IMR-90 (cell line): ENCODE measurements around the gene APIP. TPM values are rescaled to one million over a fixed set of nuclear protein-coding genes. Genes with fewer than 3 reads are reported as not detected.

Experiments used
- ATAC-seq: fragments of 200-7000 bp; cut with Tn5 transposase; 2 replicates; pipeline ENCODE4 v1.9.1; 2020; ENCODE audit warnings: low read depth, mild to moderate bottlenecking, moderate library complexity
- BruUV-seq: library from RNA; stranded (reverse); fragments of 400-500 nt; replicated peaks from 2 replicates; lab custom pipeline; 2021; lab: Mats Ljungman, UMichigan
- CTCF ChIA-PET: fragments of 300-600 bp; formaldehyde crosslinking; extraction: SDS; loops from one replicate; lab custom pipeline; 2021; ENCODE audit warnings: antibody characterized with exemption; lab: Yijun Ruan, JAX
- POLR2A ChIA-PET: fragments of 300-600 bp; sonication (Branson Sonifier 250); formaldehyde crosslinking; loops from one replicate; lab custom pipeline; 2022; ENCODE audit warnings: antibody characterized with exemption; ENCODE audit not compliant: unreplicated experiment; lab: Charles Lee
- DNase-seq: peaks from one replicate; pipeline ENCODE4 v3.0.0; 2013
- H2AFZ ChIP-seq: replicated peaks from 2 replicates; pipeline ENCODE3; 2013; ENCODE audit warnings: low read length, mild to moderate bottlenecking; ENCODE audit not compliant: poor library complexity
- H2AK5ac ChIP-seq: 2 replicates; pipeline ENCODE4 v1.6.1; 2013; ENCODE audit warnings: low read depth, low read length, inconsistent platforms
- H2AK9ac ChIP-seq: replicated peaks from 2 replicates; pipeline ENCODE3; 2013; ENCODE audit warnings: mild to moderate bottlenecking, low read depth, low read length, moderate library complexity; ENCODE audit not compliant: poor library complexity
- H2BK120ac ChIP-seq: 2 replicates; pipeline ENCODE4 v1.6.1; 2013; ENCODE audit warnings: low read depth, low read length, inconsistent platforms
- H2BK15ac ChIP-seq: 3 replicates; pipeline ENCODE4 v1.6.1; 2013; ENCODE audit warnings: low read depth, low read length, inconsistent platforms
- H2BK20ac ChIP-seq: 2 replicates; pipeline ENCODE4 v1.6.1; 2013; ENCODE audit warnings: low read depth, mild to moderate bottlenecking, inconsistent platforms, low read length, moderate library complexity
- H2BK5ac ChIP-seq: 2 replicates; pipeline ENCODE4 v1.6.1; 2013; ENCODE audit warnings: mild to moderate bottlenecking, low read depth, low read length, inconsistent platforms; ENCODE audit not compliant: poor library complexity, severe bottlenecking
- H3K14ac ChIP-seq: replicated peaks from 2 replicates; pipeline ENCODE4 v1.6.1; 2013; ENCODE audit warnings: low read depth, low read length, inconsistent platforms
- H3K18ac ChIP-seq: 2 replicates; pipeline ENCODE4 v1.6.1; 2013; ENCODE audit warnings: low read depth, low read length, control low read depth
- H3K23ac ChIP-seq: 2 replicates; pipeline ENCODE4 v1.6.1; 2013; ENCODE audit warnings: low read depth, low read length, inconsistent platforms
- H3K27ac ChIP-seq: 2 replicates; pipeline ENCODE4 v1.5.1; 2013; ENCODE audit warnings: mild to moderate bottlenecking, control low read depth, low read length; ENCODE audit not compliant: insufficient read depth
- H3K27me3 ChIP-seq: 2 replicates; pipeline ENCODE4 v1.6.1; 2013; ENCODE audit warnings: low read length; ENCODE audit not compliant: control insufficient read depth, insufficient read depth
- H3K36me3 ChIP-seq: 2 replicates; pipeline ENCODE4 v1.6.1; 2013; ENCODE audit warnings: low read length, mixed read lengths; ENCODE audit not compliant: control insufficient read depth, insufficient read depth
- H3K4ac ChIP-seq: 2 replicates; pipeline ENCODE4 v1.6.1; 2013; ENCODE audit warnings: low read depth, low read length, inconsistent platforms
- H3K4me1 ChIP-seq: 2 replicates; pipeline ENCODE4 v1.6.1; 2013; ENCODE audit warnings: low read length, mixed read lengths; ENCODE audit not compliant: control insufficient read depth, insufficient read depth
- H3K4me2 ChIP-seq: 2 replicates; pipeline ENCODE4 v1.6.1; 2013; ENCODE audit warnings: low read depth, mild to moderate bottlenecking, control low read depth, low read length, moderate library complexity
- H3K4me3 ChIP-seq: 2 replicates; pipeline ENCODE4 v1.5.1; 2013; ENCODE audit warnings: low read depth, mild to moderate bottlenecking, control low read depth, low read length, moderate library complexity; ENCODE audit not compliant: insufficient read depth
- H3K56ac ChIP-seq: 2 replicates; pipeline ENCODE4 v1.6.1; 2013; ENCODE audit warnings: low read length, inconsistent platforms; ENCODE audit not compliant: insufficient read depth; ENCODE audit errors: extremely low read depth
- H3K79me1 ChIP-seq, 2 experiments: 2 replicates each; pipeline ENCODE4 v1.6.1; 2013; ENCODE audit warnings: low read length in 2 of 2, inconsistent platforms in 1 of 2, low read depth in 1 of 2
- H3K9ac ChIP-seq: 2 replicates; pipeline ENCODE4 v1.6.1; 2013; ENCODE audit warnings: low read depth, low read length, control low read depth
- H3K9me1 ChIP-seq: 2 replicates; pipeline ENCODE4 v1.6.1; 2013; ENCODE audit warnings: low read length, inconsistent platforms; ENCODE audit not compliant: insufficient read depth
- H3K9me3 ChIP-seq: 2 replicates; pipeline ENCODE4 v1.6.1; 2013; ENCODE audit warnings: low read length; ENCODE audit not compliant: control insufficient read depth, insufficient read depth
- H4K20me1 ChIP-seq: 2 replicates; pipeline ENCODE4 v1.6.1; 2013; ENCODE audit warnings: low read length, inconsistent platforms; ENCODE audit not compliant: insufficient read depth
- H4K5ac ChIP-seq: 2 replicates; pipeline ENCODE4 v1.6.1; 2013; ENCODE audit warnings: mild to moderate bottlenecking, low read depth, low read length, control low read depth
- H4K8ac ChIP-seq, 2 experiments: 2 replicates each; pipeline ENCODE4 v1.6.1; 2013; ENCODE audit warnings: low read depth in 2 of 2, low read length in 2 of 2, control low read depth in 1 of 2, inconsistent platforms in 1 of 2
- H4K91ac ChIP-seq: 2 replicates; pipeline ENCODE4 v1.6.1; 2013; ENCODE audit warnings: low read depth, low read length, inconsistent platforms; ENCODE audit not compliant: insufficient read depth
- BHLHE40 ChIP-seq: fragments of 150-350 bp; IDR thresholded peaks from 2 replicates; pipeline ENCODE4 v1.6.1; 2016; ENCODE audit warnings: mild to moderate bottlenecking, low read depth, low read length
- CEBPB ChIP-seq: IDR thresholded peaks from 2 replicates; pipeline ENCODE4 v1.6.1; 2012; ENCODE audit warnings: low read depth, low read length, improper control_type of control experiment
- CHD1 ChIP-seq: IDR thresholded peaks from 2 replicates; pipeline ENCODE4 v1.6.1; 2012; ENCODE audit warnings: low read depth, low read length, improper control_type of control experiment
- FOS ChIP-seq: fragments of 150-350 bp; IDR thresholded peaks from 2 replicates; pipeline ENCODE4 v1.6.1; 2016; ENCODE audit warnings: low read depth, low read length
- MAFK ChIP-seq: IDR thresholded peaks from 2 replicates; pipeline ENCODE4 v1.6.1; 2012; ENCODE audit warnings: low read depth, low read length, improper control_type of control experiment
- MAZ ChIP-seq: IDR thresholded peaks from 2 replicates; pipeline ENCODE4 v1.6.1; 2012; ENCODE audit warnings: low read depth, mild to moderate bottlenecking, low read length, improper control_type of control experiment, moderate library complexity, borderline replicate concordance
- MXI1 ChIP-seq: IDR thresholded peaks from 2 replicates; pipeline ENCODE4 v1.6.1; 2012; ENCODE audit warnings: low read depth, mild to moderate bottlenecking, low read length, moderate library complexity, borderline replicate concordance
- NFE2L2 ChIP-seq: fragments of 150-350 bp; IDR thresholded peaks from 2 replicates; pipeline ENCODE4 v1.6.1; 2016; ENCODE audit warnings: low read depth, mild to moderate bottlenecking, low read length
- POLR2A ChIP-seq: IDR thresholded peaks from 2 replicates; pipeline ENCODE4 v1.6.1; 2012; ENCODE audit warnings: mild to moderate bottlenecking, low read depth, low read length
- RAD21 ChIP-seq: IDR thresholded peaks from 2 replicates; pipeline ENCODE4 v1.6.1; 2012; ENCODE audit warnings: low read length, improper control_type of control experiment
- RCOR1 ChIP-seq: IDR thresholded peaks from 2 replicates; pipeline ENCODE4 v1.6.1; 2012; ENCODE audit warnings: mild to moderate bottlenecking, low read length, improper control_type of control experiment; ENCODE audit not compliant: insufficient replicate concordance
- RFX5 ChIP-seq: IDR thresholded peaks from 2 replicates; pipeline ENCODE4 v1.8.0; 2012; ENCODE audit warnings: low read depth, mild to moderate bottlenecking, low read length, moderate library complexity
- SMC3 ChIP-seq: fragments of 150-350 bp; IDR thresholded peaks from 2 replicates; pipeline ENCODE4 v1.6.1; 2016; ENCODE audit warnings: low read depth, mild to moderate bottlenecking, antibody characterized with exemption, low read length, moderate library complexity
- WGBS, 2 experiments: methylation state at CpG; one replicate each; pipeline versions ENCODE4 v1.1.5 to v1.1.7; 2013; ENCODE audit warnings: missing lambda C conversion rate in 2 of 2; ENCODE audit not compliant: insufficient read length in 1 of 2; ENCODE audit errors: extremely low coverage in 2 of 2; 5-methylcytosine and 5-hydroxymethylcytosine counted together
- dilution Hi-C: fragments of 300-500 bp; cut with HindIII; formaldehyde crosslinking; loops from one replicate; pipeline ENCODE4 v1.14.3; 2018; ENCODE audit warnings: low sequenced_read_pairs; ENCODE audit not compliant: unreplicated experiment
- in situ Hi-C: fragments of 300-500 bp; cut with MboI; formaldehyde crosslinking; loops from 3 replicates; pipeline ENCODE4 v1.14.3; 2019; ENCODE audit warnings: low sequenced_read_pairs, inconsistent platforms, mixed read lengths
- intact Hi-C: fragments of 100-400 bp; cut with micrococcal nuclease; formaldehyde crosslinking; loops from 2 replicates; pipeline ENCODE4 v1.10.0; 2022
- polyA plus RNA-seq, 3 experiments: library from polyadenylated mRNA; depleted of rRNA; stranded (reverse); fragments of >200 nt; gene quantifications; 2 replicates each; pipeline ENCODE4 v1.2.3, GENCODE V29; 2012; ENCODE audit warnings: low replicate concordance in 1 of 3
- total RNA-seq: library from RNA; depleted of rRNA; stranded (reverse); fragments of >200 nt; gene quantifications from 2 replicates; pipeline ENCODE4 v1.2.3, GENCODE V29; 2012
- TF ChIP-seq, protein P1 (sequence below): conservative IDR thresholded peaks from 2 replicates; pipeline ENCODE4 v1.5.1; 2012; ENCODE audit warnings: mild to moderate bottlenecking, low read depth, low read length, improper control_type of control experiment
- TF ChIP-seq, protein P2 (sequence below): fragments of 150-350 bp; IDR thresholded peaks from 2 replicates; pipeline ENCODE4 v1.6.1; 2017; ENCODE audit warnings: mild to moderate bottlenecking, antibody characterized with exemption, low read length, low read depth
- TF ChIP-seq, protein P3 (sequence below): fragments of 150-350 bp; IDR thresholded peaks from 2 replicates; pipeline ENCODE4 v1.6.1; 2016; ENCODE audit warnings: low read depth, mild to moderate bottlenecking, low read length, moderate library complexity, borderline replicate concordance

APIP gene
- total and polyA plus RNA-seq, 2 of the 4 experiments (the other 2 are of a cell fraction) = 9.9 to 16.6 TPM

DNA sequence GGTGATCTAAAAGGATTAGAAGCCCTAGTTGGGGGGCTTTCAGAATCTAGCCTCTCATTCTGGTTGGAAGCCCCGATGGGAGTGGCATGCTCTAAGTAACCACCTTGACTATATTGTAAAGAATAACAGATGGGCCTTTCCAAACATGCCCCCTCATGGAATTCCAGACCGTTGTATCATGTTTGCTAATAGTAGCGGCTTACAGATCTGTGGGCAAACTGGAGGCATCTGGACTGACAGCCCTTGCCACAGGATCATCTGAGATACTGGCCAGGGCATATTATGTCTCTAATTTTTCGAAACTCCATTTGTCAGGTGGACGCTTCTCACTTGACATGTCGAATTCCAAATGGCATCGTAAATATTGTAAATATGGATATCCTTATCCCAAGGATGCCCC, 10.5 kb downstream of the APIP start:
- Histone ChIP-seq H3K27me3 (no peaks in the 10 kb centered on the region), H3K79me1 (peaks cover 46 to 64% of the 10 kb centered on the region in 2 experiments), H3K9me1 (peaks cover 4% of the 10 kb centered on the region; the same call in 1 of the 2 replicates), H3K18ac (no peak overlapping the region), H4K20me1 (peaks cover 4% of the 10 kb centered on the region; the same call in 1 of the 2 replicates), H4K5ac (no peak overlapping the region), H3K56ac (no peak overlapping the region), H2AFZ (no peak overlapping the region), H2BK15ac (no peak overlapping the region), H2AK9ac (no peak overlapping the region), H3K9me3 (peaks cover 2% of the 10 kb centered on the region; the same call in 1 of the 2 replicates), H3K4me3 (no peak overlapping the region), H2BK120ac (no peak overlapping the region), H3K36me3 (peaks cover 4% of the 10 kb centered on the region), H3K4me2 (no peak overlapping the region), H4K91ac (no peak overlapping the region), H3K27ac (no peak overlapping the region), H3K4ac (no peak overlapping the region), H3K4me1 (no peaks in the 10 kb centered on the region), H2AK5ac (no peak overlapping the region), H2BK5ac (no peak overlapping the region), H3K9ac (no peak overlapping the region), H3K23ac (no peak overlapping the region), H3K14ac (no peak overlapping the region), H2BK20ac (no peak overlapping the region), H4K8ac (no peak overlapping the region)
- dilution Hi-C loops = no loop called here
- no CpG with 5 or more reads among the region's 7 CpGs for WGBS, 2 experiments
- TF ChIP-seq, protein P1, sequence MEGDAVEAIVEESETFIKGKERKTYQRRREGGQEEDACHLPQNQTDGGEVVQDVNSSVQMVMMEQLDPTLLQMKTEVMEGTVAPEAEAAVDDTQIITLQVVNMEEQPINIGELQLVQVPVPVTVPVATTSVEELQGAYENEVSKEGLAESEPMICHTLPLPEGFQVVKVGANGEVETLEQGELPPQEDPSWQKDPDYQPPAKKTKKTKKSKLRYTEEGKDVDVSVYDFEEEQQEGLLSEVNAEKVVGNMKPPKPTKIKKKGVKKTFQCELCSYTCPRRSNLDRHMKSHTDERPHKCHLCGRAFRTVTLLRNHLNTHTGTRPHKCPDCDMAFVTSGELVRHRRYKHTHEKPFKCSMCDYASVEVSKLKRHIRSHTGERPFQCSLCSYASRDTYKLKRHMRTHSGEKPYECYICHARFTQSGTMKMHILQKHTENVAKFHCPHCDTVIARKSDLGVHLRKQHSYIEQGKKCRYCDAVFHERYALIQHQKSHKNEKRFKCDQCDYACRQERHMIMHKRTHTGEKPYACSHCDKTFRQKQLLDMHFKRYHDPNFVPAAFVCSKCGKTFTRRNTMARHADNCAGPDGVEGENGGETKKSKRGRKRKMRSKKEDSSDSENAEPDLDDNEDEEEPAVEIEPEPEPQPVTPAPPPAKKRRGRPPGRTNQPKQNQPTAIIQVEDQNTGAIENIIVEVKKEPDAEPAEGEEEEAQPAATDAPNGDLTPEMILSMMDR = no peak
- no peak for TF ChIP-seq CEBPB
- TF ChIP-seq POLR2A = no peak
- no peak for TF ChIP-seq MAFK
- no peak for TF ChIP-seq MXI1
- no peak for TF ChIP-seq BHLHE40
- no peak for TF ChIP-seq RFX5
- no peak for TF ChIP-seq CHD1
- no peak for TF ChIP-seq MAZ
- no peak for TF ChIP-seq RCOR1
- TF ChIP-seq, protein P2, sequence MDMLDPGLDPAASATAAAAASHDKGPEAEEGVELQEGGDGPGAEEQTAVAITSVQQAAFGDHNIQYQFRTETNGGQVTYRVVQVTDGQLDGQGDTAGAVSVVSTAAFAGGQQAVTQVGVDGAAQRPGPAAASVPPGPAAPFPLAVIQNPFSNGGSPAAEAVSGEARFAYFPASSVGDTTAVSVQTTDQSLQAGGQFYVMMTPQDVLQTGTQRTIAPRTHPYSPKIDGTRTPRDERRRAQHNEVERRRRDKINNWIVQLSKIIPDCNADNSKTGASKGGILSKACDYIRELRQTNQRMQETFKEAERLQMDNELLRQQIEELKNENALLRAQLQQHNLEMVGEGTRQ = no peak
- TF ChIP-seq, protein P3, sequence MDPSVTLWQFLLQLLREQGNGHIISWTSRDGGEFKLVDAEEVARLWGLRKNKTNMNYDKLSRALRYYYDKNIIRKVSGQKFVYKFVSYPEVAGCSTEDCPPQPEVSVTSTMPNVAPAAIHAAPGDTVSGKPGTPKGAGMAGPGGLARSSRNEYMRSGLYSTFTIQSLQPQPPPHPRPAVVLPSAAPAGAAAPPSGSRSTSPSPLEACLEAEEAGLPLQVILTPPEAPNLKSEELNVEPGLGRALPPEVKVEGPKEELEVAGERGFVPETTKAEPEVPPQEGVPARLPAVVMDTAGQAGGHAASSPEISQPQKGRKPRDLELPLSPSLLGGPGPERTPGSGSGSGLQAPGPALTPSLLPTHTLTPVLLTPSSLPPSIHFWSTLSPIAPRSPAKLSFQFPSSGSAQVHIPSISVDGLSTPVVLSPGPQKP = no peak
- TF ChIP-seq RAD21 = no peak
- TF ChIP-seq FOS = no peak
- no peak for TF ChIP-seq SMC3
- TF ChIP-seq NFE2L2 = no peak
- no TSS peak for BruUV-seq
- POLR2A ChIA-PET = no interaction called here
- intact Hi-C loops = no loop called here
- CTCF ChIA-PET = no interaction called here
- in situ Hi-C loops = no loop called here
- no peak for DNase-seq
- no peak for ATAC-seq
